HG02973 (cell line): ENCODE data around the gene PRAMEF9.
"Not testable (repeated sequence)": the region's sequence is repeated elsewhere in the genome, so short reads cannot be mapped to it uniquely, and the experiment has no call there.

Experiments
- ATAC-seq: cut with Tn5 transposase; IDR thresholded peaks from one replicate; pipeline ENCODE4 v1.9.1; 2021; ENCODE audit warnings: moderate library complexity; ENCODE audit not compliant: unreplicated experiment

PRAMEF9 gene

GRCh38 chr1:13171548-13171947 lies at the start of gene PRAMEF9:
Gene PRAMEF9, plus strand, starts transcription at chr1:13171848. Its CDS starts 3,433 bp downstream, at chr1:13175281.
- ATAC-seq: not testable (repeated sequence)

DNA sequence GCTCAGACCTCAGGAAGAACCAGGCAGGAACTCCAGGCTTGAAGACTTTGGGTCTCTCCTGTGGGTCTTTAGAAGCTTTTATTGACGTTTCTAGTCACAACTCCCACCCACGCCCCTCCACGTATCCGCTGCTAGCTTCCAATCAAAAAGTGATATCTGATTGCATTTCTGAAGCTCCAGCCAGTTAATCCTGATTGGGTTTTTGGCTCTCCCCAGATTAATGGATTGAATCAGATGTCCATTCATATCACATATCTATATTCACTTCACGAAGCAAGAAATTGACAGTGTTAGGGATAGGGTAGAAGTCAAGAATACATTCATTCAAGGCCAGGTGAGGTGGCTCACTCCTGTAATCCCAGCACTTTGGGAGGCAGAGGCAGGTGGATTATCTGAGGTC lies 15.7 kb upstream of the PRAMEF9 start, which contains the start of gene PRAMEF26:
Gene PRAMEF26, minus strand, starts transcription at position 101 of the 400 bp plus-strand sequence. CDS start 2,914 bp downstream, outside the sequence.
- ATAC-seq: not testable (repeated sequence)

GRCh38 chr1:13165531-13165930 lies 6.1 kb upstream of the PRAMEF9 start, which contains the start of gene HNRNPCL4:
Gene HNRNPCL4, minus strand, starts transcription at chr1:13165631. Its CDS starts 164 bp downstream, at chr1:13165467.
- not testable (repeated sequence) for ATAC-seq

DNA sequence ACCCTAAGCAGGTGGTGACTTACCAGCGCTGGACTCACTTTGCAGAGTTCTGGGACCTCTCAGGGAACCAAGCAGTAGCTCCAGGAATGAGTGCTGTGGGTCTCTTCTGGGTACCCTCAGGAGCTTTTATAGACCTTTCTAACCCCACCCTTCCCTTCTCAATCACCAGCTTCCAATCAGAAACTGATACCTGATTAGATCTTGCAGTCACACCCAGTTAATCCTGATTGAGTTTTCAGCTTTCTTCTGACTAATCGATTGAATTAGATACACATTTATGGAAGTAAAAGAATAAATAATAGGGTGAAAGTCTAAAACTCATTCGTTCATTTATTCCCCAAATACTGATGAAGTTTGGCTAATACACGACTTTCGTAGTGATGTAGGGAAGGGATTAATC lies 29.7 kb downstream of the PRAMEF9 start, which contains the start of gene PRAMEF13:
Gene PRAMEF13, minus strand, starts transcription at position 101 of the 400 bp plus-strand sequence. CDS start 1,820 bp downstream, outside the sequence.
- not testable (repeated sequence) for ATAC-seq

DNA sequence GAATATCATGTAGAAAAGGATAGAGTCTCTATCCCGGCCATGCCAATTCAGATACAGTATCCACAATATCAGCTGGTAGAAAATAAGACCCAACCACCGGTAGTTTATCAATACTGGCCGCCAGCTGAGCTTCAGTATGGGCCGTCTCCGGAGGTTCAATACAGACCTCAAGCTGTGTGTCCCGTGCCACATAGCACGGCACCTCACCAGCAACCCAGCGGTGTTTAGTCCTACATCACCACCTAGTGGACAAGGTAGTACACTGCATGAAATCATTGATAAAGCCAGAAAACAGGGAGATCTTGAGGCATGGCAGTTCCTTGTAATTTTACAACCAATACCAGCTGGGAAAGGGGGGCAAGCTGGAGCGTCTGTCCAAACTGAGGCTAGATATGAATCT lies 37.1 kb downstream of the PRAMEF9 start:
- not testable (repeated sequence) for ATAC-seq

DNA sequence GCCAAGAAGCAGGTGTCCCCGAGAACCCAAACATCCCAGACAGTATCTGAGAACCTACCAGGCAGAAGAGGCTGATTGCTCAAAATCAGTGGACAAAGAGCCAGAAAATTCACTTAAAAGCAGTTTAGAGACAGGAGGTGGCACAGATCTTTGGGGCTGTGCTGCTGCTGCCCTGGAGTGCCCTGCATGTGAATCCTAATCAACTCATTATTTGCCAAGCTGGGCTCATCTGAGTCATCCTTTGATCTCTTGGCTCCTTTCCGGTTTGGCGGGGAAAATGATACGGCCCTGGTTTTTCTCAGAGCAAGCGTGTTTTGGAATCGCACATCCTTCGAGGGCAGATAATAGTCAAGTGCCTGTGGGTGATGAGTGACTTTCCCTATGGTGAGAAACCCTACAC lies 45.0 kb downstream of the PRAMEF9 start:
- ATAC-seq: not testable (repeated sequence)

GRCh38 chr1:13219203-13219602 lies 47.6 kb downstream of the PRAMEF9 start:
- ATAC-seq: not testable (repeated sequence)

- ATAC-seq: not testable (repeated sequence)
These were observed 51.1 kb downstream of the PRAMEF9 start for GRCh38 chr1:13222788-13223187.

- no peak for ATAC-seq
These were observed 52.9 kb downstream of the PRAMEF9 start for GRCh38 chr1:13224480-13225060.

DNA sequence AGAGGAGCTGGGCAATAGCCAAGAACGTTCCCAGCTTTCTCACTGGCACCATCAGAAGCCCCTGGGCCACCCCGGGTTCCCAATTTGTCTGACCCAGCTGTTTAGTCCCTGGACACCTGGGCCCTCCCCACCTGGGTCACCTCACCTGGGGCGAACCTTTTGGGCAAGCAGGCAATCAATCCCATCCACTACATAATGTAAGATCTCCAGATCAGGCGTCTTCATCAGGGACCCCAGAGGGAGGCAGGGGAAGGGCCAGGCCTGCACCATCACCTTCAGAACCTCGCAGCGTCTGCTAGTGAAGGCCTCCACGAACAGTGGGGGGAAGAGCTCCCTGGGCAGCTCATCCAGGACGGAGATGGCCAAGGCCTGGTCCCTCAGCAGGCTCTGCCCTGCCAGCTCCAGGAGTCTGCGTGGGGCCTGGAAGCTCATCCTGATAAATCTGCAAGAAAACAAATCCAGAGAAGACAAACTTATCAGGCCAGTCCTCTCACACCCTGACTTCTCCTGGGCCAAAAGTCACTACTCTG lies 54.1 kb downstream of the PRAMEF9 start, which contains the start of gene PRAMEF18:
Gene PRAMEF18, minus strand, starts transcription at position 480 of the 530 bp plus-strand sequence. Its CDS starts 48 bp downstream, at position 432.
- not testable (repeated sequence) for ATAC-seq

- ATAC-seq: not testable (repeated sequence)
These were observed 55.8 kb downstream of the PRAMEF9 start for GRCh38 chr1:13227271-13228055.

DNA sequence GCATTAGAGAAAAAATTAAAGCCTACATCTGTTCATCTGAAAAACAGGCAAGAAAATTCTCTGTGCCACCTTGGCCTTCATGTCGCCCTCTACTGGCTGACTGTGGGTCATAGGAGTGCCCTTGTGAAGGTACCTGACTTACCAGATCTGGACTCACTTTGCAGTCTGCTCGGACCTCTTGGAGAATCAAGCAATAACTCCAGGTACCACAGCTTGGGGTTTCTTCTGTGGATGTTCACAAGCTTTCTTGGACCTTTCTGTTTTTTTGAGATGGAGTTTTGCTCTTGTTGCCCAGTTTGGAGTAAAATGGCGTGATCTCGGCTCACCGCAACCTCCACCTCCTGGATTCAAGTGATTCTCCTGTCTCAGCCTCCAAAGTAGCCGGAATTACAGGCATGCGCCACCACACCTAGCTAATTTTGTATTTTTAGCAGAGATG lies 56.7 kb downstream of the PRAMEF9 start:
- no peak for ATAC-seq
